HG03064 (cell line): ENCODE results near the gene CNTRL.
A peak's percentile ranks its signal among the peaks of the same experiment; 100 is the strongest.
"Not testable (repeated sequence)": the region's sequence is repeated elsewhere in the genome, so short reads cannot be mapped to it uniquely, and the experiment has no call there.

Source experiments
- ATAC-seq: cut with Tn5 transposase; IDR thresholded peaks from one replicate; pipeline ENCODE4 v1.9.1; 2021; ENCODE audit warnings: low read depth; ENCODE audit not compliant: unreplicated experiment

Gene CNTRL

DNA sequence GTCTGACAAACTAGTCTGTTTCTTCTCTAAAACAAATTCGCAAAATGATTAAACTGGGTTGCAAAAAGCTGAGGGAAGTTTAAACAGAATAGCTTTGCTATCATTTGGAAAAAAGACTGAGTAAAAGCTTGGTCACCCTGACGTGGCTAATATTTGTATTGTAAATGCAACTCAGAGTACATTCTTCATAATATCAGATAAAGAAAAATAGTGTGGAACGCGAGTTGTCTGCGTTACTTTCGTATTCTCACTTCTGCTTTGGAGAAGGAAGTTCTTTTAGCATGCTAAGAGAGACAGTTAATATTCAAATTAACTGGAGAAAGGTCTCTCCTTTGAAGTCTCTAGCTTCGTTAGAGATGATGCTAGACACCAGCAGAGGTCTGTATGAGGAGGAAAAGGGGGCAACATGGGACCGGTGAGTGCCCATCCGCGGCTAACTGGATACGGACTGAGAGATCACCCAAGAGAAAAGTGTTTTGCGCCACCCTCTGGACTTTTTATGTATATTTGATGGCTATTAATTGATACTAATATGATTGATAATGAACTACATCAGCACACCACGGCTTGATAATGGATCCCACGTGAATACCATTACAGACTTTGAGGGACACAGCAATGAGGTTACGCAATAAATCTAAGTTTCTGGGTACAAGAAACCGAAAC, 2.9 kb upstream of the CNTRL start:
- no peak for ATAC-seq

DNA sequence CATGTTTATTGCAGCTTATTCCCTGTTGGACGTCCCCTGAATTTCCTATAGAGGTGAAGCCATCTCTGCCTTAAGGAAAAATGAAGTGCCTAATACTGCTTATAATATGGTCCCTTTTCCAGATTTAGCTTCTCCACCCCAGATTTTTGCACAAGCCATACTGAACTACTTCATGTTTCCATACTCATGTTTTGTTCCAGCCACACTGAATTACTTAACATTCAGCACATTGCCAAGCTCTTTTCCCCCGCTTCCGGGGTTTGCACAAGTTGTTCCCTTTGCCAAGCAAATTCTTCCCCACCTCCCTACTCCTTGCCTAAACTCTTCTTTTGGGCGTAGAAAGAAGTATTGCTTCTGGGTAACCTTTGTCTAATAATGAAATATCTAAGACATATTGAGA, 1.7 kb upstream of the CNTRL start:
- ATAC-seq = no peak

DNA sequence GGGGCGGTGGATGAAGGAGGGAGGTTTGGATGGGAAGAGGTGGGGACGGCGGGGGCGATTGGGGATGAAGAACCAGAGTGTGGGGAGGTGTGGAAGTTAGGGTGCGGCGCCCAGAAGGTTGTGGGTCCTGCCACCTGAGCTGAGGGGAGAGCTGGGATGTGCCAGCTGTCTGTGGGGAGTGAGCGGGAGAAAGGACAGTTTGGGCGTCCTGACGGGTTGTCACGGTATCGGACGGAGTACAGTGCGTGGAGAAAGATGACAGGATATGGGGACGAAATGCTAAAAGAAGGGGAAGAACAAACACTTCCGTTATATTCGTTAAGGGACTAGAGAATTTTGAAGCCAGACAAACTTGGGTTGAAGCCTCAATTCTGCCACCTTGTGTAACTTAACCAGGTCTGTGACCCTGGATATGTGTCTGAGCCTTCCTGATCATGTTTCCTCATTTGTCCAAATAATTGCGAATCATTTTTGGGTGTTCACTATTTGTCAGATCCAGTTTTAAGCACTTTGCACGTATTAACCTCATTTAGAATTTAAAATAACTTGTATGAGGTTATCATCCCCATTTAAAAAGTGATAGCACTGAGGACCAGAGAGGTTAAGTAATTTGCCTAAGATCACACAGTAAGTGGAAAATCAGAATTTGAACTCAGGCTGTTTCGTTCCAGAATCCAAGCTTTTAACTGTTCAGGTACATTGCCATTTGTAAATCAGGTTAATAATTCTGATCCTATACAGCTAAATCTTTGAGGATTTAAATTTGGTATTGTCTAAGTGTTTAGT, 689 bp downstream of the CNTRL start:
- peak; percentile 3 for ATAC-seq

DNA sequence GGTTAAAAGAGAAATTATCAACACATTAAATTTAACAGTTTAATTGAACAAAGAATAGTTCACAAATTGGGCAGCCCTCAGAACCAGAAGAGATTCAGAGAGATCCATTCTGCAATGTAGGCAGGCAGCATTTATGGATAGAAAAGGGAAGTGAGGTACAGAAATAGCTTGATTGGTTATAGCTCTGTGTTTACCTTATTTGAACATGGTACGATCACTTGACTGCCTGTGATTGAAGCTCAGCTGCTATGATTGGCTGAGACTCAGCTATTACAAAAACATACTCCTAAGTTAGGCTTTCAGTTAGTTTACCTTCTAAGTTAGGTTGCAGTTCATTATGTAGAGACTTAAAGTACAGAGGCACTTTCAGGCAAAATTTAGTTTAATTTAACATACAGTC, 7.3 kb downstream of the CNTRL start:
- no peak for ATAC-seq

DNA sequence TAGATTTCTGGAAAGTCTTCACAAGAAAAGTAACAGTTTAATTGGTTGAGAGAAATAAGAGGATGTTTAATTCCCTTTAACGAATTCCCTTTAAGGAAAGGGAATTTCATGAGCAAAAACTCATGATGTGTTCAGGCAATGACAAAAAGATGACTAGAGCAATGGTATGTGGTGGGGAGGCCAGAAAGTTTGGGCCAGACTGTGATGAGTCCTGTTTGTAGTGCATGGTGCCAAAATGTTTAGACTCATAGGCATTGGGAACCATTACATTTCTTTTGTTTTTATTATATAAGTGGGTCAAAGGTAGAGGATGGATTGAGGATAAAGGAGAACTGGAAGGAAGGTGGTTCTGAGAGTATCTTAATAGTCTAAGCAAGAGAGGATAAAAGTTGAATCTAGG, 10.9 kb downstream of the CNTRL start:
- ATAC-seq = no peak

DNA sequence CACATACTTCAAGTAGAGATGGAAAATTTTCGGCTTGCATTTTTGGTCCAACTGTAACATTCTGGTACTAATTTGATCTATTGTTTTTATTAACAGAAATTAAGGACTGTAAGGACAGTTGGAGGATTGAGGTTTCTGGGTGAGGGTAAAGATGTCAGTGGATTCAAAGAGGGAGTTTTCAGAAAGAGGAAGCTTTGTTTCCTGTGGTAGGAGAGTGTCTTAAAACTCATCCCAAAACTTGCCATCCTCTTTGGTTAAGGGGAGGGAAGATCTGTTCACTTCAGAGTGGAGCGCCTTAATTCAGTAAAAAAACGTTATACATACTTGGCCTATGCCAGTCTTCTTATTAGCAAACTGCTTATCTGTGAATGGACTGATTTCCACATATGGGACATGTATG, 13.8 kb downstream of the CNTRL start:
- ATAC-seq = no peak

DNA sequence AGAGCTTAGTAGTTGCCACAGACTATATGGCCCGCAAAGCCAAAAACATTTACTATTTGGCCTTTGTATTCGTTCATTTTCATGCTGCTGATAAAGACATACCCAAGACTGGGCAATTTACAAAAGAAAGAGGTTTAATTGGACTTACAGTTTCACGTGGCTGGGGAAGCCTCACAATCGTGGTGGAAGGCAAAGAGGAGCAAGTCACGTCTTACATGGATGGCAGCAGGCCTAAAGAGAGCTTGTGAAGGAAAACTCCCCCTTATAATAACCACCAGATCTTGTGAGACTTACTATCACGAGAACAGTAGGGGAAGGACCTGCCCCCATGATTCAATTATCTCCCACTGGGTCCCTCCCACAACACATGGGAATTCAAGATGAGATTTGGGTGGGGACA, 16.0 kb downstream of the CNTRL start:
- not testable (repeated sequence) for ATAC-seq

DNA sequence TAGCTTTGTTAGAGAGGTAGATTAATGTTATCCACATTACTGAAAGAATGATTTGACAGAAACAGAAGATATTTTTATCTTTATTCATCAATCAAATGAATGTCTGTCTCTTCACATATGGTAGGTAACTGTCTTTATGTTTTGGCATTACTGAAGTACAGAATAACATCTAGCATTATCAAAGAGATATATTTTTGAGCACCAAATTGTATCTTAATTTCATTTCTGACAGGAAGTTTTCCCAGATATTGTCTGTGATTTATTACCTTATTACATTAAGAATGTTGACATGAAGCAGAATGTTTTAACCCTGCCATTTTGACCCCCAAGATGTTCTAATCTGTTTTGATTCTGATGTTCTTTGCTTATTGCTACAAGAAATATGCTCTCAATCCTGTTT, 20.3 kb downstream of the CNTRL start:
- ATAC-seq = no peak

DNA sequence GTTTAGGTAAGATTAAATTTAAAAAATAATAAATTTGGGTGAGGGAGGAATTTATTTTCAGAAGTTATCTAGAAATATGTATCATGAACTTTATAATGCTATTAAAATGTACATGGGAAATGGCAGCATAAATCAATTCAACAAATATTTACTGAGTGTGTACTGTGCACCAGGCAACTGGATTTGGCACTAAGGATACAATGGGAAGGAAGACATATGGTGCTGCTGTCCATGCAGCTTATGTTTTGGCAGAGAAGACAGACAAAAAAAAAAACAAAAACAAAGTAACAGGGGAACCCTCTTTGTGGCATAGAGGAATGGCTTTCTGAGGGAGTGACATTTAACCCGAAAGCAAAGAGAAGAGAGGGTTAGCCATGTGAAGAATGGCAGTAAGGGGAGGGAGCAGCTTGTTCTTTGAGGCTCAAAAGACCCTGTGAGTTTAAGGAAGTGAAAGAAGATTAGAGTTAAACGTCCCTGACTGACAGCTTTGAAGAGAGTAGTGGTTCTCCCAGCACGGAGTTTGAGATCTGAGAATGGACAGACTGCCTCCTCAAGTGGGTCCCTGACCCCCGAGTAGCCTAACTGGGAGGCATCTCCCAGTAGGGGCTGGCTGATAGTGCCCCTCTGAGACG, 23.9 kb downstream of the CNTRL start:
- no peak for ATAC-seq

DNA sequence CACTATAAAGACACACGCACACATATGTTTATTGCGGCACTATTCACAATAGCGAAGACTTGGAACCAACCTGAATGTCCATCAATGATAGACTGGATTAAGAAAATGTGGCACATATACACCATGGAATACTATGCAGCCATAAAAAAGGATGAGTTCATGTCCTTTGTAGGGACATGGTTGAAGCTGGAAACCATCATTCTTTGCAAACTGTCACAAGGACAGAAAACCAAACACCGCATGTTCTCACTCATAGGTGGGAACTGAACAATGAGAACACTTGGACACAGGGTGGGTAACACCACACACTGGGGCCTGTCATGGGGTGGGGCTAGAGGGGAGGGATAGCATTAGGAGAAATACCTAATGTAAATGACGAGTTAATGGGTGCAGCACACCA, 29.3 kb downstream of the CNTRL start:
- not testable (repeated sequence) for ATAC-seq

DNA sequence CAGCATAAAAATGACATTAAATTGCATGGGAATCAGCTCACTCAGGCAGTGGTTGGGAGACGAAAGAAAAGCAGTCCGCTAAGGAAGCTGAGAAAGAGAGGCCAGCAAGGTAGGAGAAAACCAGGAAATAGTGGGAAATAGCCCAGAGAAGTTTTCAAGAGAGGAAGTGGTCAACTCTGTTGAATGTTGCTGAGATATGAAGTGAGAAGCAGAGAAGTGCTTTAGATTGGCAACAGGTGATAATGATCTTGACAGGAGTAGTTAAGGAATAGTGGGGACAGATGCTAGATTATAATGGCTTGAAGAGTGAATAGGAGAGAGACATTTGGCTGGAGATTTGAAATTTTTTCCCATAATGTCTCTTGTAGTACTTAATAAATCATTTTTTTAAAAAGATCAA, 30.8 kb downstream of the CNTRL start:
- no peak for ATAC-seq

DNA sequence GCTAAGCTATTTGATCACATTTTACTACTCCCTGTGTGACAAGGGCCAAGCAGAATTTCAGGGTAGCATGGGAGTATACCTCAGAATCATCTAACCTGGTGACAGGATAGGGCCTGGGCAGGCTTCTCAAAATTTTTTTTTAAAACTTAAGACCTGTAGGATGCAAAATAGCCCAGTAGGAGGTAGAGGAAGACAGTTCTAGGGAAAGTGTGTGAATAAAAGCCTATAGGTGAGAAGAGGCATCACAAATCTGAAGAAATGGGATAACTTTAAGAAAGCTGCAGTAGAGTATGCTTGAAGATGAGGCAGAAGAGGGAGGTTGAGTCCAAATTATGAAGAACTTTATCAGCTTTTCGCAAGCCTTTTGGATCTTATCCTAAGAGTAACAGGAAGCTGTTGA, 32.3 kb downstream of the CNTRL start:
- ATAC-seq = no peak

DNA sequence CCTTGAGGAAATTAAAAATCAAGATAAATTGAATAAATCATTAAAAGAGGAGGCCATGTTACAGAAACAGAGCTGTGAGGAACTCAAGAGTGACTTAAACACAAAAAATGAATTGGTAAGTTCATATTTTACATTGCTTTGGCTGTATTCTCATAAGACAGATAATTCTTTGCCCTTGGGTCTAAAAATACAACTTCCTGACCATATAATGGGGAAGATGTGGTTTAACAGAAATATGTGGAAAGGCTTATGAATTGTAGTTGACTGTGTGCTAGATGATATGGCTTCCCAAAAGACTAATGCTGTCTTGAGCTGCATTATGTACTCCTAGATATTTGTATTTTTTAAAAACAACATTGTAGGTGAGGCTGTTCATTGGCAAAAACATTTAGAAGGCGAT, 33.1 kb downstream of the CNTRL start:
- no peak for ATAC-seq

DNA sequence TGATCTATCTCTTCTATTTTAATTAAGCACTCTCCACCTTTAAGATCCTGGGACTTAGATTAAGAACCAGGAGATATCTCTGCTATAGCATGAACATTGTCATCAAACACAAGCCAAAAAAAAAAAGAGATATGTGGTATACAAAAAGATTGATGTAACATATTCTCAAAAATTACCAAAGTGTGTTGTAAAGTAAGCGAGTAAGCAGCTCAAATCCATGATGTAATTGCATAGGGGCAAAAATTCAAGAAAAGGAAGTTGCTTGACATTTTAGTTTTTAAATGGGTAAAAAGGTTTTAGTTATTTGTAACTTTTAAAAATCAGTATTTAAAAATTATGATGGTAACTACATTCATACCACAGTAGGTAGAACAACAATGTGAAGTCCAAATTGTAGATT, 40.7 kb downstream of the CNTRL start:
- ATAC-seq = no peak

DNA sequence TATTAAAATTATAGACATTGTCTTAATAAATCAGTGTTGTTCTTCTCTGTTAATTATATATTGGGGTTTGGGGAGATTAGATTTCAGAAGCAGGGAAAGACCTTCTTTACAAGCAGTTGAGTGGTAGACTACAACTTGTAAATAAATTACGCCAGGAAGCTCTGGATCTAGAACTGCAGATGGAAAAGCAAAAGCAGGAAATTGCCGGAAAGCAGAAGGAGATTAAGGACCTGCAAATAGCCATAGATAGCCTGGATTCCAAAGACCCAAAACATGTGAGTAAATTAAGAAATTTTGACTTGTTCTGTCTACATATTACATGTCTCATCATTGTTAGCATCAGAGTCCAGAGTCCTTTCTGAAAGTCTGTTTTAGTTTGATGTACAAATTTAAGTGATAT, 43.5 kb downstream of the CNTRL start:
- ATAC-seq = no peak

DNA sequence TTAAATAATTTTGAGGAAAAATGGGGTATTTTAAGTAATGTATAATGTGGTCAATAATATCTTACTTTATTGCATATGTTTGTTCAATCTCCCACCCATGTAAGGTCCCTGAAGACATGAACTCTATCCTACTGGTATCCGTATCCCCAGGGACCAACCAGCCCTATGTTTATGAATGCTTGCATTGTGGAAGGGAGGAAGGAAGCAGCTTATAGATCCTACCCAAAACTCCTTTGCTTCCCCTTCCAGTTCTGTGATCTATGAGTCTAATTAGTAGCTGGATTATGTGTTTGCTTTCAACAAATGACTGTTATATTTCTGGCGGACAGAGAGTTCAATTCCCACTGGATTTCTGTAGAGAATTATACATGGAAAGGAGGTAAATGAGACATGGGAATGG, 45.6 kb downstream of the CNTRL start:
- ATAC-seq = no peak

DNA sequence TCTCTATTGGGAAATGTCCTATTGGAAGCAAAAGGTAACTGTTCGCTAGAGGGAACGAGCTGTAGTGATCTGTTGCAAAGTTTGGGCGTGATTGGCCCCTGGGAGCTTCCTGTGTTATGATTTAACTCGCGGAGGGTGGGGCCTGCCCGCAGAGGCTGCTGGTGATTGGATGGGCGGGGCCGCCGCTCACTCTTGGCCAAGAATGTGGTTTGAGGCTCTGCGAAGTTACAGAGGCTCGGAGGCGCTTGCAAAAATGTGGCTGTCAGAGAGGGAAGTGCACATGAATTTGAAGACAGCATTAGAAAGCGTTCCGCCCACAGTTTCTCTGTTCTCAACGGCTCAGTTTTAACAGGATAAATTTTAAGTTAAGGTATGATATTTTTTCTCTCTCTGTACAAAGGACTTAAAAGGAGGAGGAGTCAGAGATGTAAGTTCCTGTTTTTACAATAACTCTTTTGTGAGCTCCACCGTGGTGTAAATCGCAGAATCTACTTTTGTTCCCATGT, 46.9 kb downstream of the CNTRL start:
- ATAC-seq = peak; percentile 97

DNA sequence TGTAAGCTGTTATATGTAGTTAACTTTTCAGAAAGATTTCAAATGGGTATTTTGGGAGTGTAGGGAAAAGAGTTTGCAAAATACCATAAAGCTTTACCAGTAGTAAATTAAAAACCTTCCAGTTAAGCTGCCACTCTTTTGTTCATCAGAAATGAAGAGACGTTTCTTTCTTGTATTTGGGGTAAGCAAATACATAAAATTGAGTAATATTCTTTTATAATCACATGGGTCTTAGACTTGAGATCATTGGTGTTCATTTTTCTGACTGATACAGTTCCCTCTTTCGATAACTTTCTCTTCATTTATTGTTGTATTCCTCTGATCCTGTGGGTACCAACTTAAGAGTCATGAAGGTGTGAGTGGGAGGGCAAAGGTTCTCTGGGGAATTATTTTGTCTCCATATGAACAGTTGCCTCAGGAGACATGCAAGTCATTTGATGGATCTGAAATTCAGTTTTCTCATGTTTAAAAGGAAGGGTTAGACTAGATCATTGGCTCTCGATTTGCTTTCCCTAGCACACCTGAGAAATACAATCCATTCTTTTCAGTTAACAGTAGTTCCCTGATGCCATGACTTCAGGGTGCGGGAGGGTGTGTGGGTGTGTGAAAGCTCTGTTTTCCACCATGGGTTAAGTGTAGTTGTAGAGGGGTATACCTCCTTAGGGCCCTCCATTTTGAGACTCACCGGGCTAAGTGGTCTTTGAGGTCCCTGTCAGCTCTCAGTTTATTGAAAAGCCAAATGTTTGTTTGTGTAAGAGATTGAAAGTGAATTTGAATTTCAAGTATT, 47.7 kb downstream of the CNTRL start:
- ATAC-seq = no peak

DNA sequence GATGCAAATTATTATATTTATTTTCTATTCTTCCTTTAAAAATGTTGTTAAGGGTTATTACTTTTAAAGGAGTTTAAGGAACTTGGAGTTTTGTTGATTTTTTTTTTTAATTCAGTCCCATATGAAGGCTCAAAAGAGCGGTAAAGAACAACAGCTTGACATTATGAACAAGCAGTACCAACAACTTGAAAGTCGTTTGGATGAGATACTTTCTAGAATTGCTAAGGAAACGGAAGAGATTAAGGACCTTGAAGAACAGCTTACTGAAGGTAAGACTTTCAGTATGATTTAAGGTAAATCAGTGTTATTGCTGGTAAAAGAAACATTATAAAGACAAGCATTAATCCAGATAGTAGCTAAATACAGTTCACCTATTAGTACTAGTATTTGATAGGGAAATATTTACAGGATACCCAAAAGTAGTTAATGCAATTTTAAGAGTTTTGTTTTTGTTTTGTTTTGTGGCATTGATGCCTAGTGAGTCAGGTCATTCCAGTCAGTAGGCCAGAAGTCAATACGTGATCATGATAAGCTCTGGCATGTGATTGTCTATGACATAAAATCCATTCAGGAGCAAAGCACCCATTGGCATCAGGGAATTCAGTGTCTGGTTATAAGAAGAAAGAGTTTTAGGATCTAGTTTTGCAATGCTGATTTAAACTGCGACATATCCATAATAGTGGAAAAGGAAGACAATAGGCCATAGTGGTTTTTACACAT, 49.2 kb downstream of the CNTRL start:
- no peak for ATAC-seq

DNA sequence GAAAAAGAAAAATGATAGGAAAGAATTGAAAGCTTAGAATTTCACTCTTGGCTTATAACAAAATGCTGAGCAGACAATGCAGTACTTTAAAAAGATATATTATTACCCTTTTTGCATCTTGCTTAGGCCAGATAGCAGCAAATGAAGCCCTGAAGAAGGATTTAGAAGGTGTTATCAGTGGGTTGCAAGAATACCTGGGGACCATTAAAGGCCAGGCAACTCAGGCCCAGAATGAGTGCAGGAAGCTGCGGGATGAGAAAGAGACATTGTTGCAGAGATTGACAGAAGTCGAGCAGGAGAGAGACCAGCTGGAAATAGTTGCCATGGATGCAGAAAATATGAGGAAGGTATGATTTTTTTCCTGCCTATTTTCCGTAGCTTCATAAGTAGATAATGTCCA, 50.8 kb downstream of the CNTRL start:
- ATAC-seq = no peak
